GM23338 (cell line): ENCODE results near the gene NRCAM. TPM values are rescaled to one million over a fixed set of nuclear protein-coding genes. Genes with fewer than 3 reads are reported as not detected.

Experiments
- ATAC-seq: fragments of 200-7000 bp; cut with Tn5 transposase; 3 replicates; pipeline ENCODE4 v1.9.1; 2020
- DNase-seq: peaks from one replicate; pipeline ENCODE4 v3.0.0-alpha.2; 2015; ENCODE audit warnings: low spot score
- H2AFZ ChIP-seq: fragments of 200-600 bp; sonication (generic); 2 replicates; pipeline ENCODE4 v1.8.0; 2016; ENCODE audit warnings: antibody characterized with exemption, mild to moderate bottlenecking, moderate library complexity
- H3F3A ChIP-seq: fragments of 200-600 bp; sonication (generic); replicated peaks from 2 replicates; pipeline ENCODE4 v1.8.0; 2017; ENCODE audit warnings: antibody characterized with exemption, mixed run types, low read depth
- H3K27ac ChIP-seq: fragments of 200-600 bp; sonication (generic); 2 replicates; pipeline ENCODE4 v1.6.1; 2016; ENCODE audit warnings: low read depth
- H3K27me3 ChIP-seq: fragments of 200-600 bp; sonication (generic); 2 replicates; pipeline ENCODE4 v1.8.0; 2016; ENCODE audit warnings: mild to moderate bottlenecking, mixed run types, moderate library complexity; ENCODE audit not compliant: insufficient read depth
- H3K36me3 ChIP-seq: fragments of 200-600 bp; sonication (generic); 2 replicates; pipeline ENCODE4 v1.8.0; 2016; ENCODE audit warnings: mild to moderate bottlenecking; ENCODE audit not compliant: insufficient read depth
- H3K4me1 ChIP-seq: fragments of 200-600 bp; sonication (generic); 2 replicates; pipeline ENCODE4 v1.8.0; 2016; ENCODE audit warnings: mild to moderate bottlenecking, moderate library complexity; ENCODE audit not compliant: insufficient read depth
- H3K4me2 ChIP-seq: fragments of 200-600 bp; sonication (generic); 2 replicates; pipeline ENCODE4 v1.7.1; 2017; ENCODE audit warnings: mixed run types
- H3K4me3 ChIP-seq: fragments of 200-600 bp; sonication (generic); 2 replicates; pipeline ENCODE4 v1.6.1; 2016; ENCODE audit warnings: mixed run types
- H3K79me2 ChIP-seq: fragments of 200-600 bp; sonication (generic); replicated peaks from 2 replicates; pipeline ENCODE4 v1.8.0; 2017; ENCODE audit warnings: mild to moderate bottlenecking; ENCODE audit not compliant: insufficient read depth
- H3K9me2 ChIP-seq: fragments of 200-600 bp; sonication (generic); 2 replicates; pipeline ENCODE4 v1.8.0; 2017; ENCODE audit not compliant: insufficient read depth
- H4K20me1 ChIP-seq: fragments of 200-600 bp; sonication (generic); replicated peaks from 2 replicates; pipeline ENCODE4 v1.8.0; 2017; ENCODE audit warnings: mild to moderate bottlenecking; ENCODE audit not compliant: insufficient read depth
- H3K27ac Mint-ChIP-seq: 2 replicates; pipeline ENCODE4 v1.8.0; 2020; ENCODE audit warnings: inconsistent platforms, mild to moderate bottlenecking, moderate library complexity, mixed read lengths
- H3K27me3 Mint-ChIP-seq: 3 replicates; pipeline ENCODE4 v1.8.0; 2022; ENCODE audit warnings: low read depth, mild to moderate bottlenecking, moderate library complexity, mixed read lengths, inconsistent platforms; ENCODE audit not compliant: insufficient read depth, poor library complexity
- H3K36me3 Mint-ChIP-seq: 3 replicates; pipeline ENCODE4 v1.8.0; 2021; ENCODE audit warnings: low read depth, mild to moderate bottlenecking, inconsistent platforms, moderate library complexity, mixed read lengths
- H3K4me1 Mint-ChIP-seq: 3 replicates; pipeline ENCODE4 v1.8.0; 2020; ENCODE audit warnings: mild to moderate bottlenecking, inconsistent platforms, mixed read lengths
- H3K4me3 Mint-ChIP-seq: 3 replicates; pipeline ENCODE4 v1.8.0; 2021; ENCODE audit warnings: moderate library complexity, mild to moderate bottlenecking, inconsistent platforms, mixed read lengths
- H3K9me3 Mint-ChIP-seq: 3 replicates; pipeline ENCODE4 v1.8.0; 2020; ENCODE audit warnings: moderate library complexity, mild to moderate bottlenecking, inconsistent platforms, mixed read lengths
- CREB1 ChIP-seq: fragments of 250-450 bp; sonication (Bioruptor Pico); IDR thresholded peaks from 2 replicates; pipeline ENCODE4 v1.5.0; 2020; ENCODE audit warnings: low read depth, mild to moderate bottlenecking, moderate library complexity
- EZH2 ChIP-seq: fragments of 200-600 bp; sonication (generic); IDR thresholded peaks from one replicate; pipeline ENCODE4 v1.8.0; 2017; ENCODE audit warnings: antibody characterized with exemption, mild to moderate bottlenecking, low read depth; ENCODE audit not compliant: unreplicated experiment
- EZH2phosphoT487 ChIP-seq: fragments of 200-600 bp; sonication (generic); IDR thresholded peaks from one replicate; pipeline ENCODE4 v1.8.1; 2018; ENCODE audit warnings: antibody characterized with exemption; ENCODE audit not compliant: unreplicated experiment
- JUNB ChIP-seq: IDR thresholded peaks from one replicate; pipeline ENCODE4 v1.6.1; 2016; ENCODE audit warnings: antibody characterized with exemption; ENCODE audit not compliant: unreplicated experiment
- NANOG ChIP-seq: IDR thresholded peaks from 2 replicates; pipeline ENCODE4 v1.6.1; 2016; ENCODE audit warnings: antibody characterized with exemption, borderline replicate concordance
- POLR2AphosphoS5 ChIP-seq: IDR thresholded peaks from 2 replicates; pipeline ENCODE4 v1.6.1; 2016; ENCODE audit warnings: antibody characterized with exemption, low read depth
- REST ChIP-seq: IDR thresholded peaks from one replicate; pipeline ENCODE4 v1.6.1; 2018; ENCODE audit warnings: antibody characterized with exemption; ENCODE audit not compliant: unreplicated experiment
- STAT1 ChIP-seq: IDR thresholded peaks from one replicate; pipeline ENCODE4 v1.6.1; 2016; ENCODE audit warnings: antibody characterized with exemption; ENCODE audit not compliant: unreplicated experiment
- ZNF114 ChIP-seq: fragments of 250-450 bp; sonication (Bioruptor Pico); IDR thresholded peaks from 2 replicates; pipeline ENCODE4 v1.5.0; 2020; ENCODE audit warnings: mild to moderate bottlenecking, moderate library complexity
- ZNF331 ChIP-seq: fragments of 250-450 bp; sonication (Bioruptor Pico); IDR thresholded peaks from 2 replicates; pipeline ENCODE4 v1.5.0; 2020; ENCODE audit warnings: low read depth, mild to moderate bottlenecking, moderate library complexity
- ZNF462 ChIP-seq: fragments of 250-450 bp; sonication (Bioruptor Pico); IDR thresholded peaks from 2 replicates; pipeline ENCODE4 v1.5.0; 2020; ENCODE audit warnings: mild to moderate bottlenecking, moderate library complexity
- polyA plus RNA-seq: library from polyadenylated mRNA; unstranded; fragments of >200 nt; fragmentation: Nextera tagmentation; extraction: Ambion mirVana; gene quantifications from 2 replicates; pipeline ENCODE4 v1.2.1, GENCODE V29; 2016
- total RNA-seq: library from RNA; depleted of rRNA; stranded (reverse); fragments of >200 nt; shearing (Covaris generic); gene quantifications from 2 replicates; pipeline ENCODE4 v1.2.3, GENCODE V29; 2014
- TF ChIP-seq, protein P1 (sequence below): IDR thresholded peaks from 2 replicates; pipeline ENCODE4 v1.6.1; 2016; ENCODE audit warnings: antibody characterized with exemption
- TF ChIP-seq, protein P2 (sequence below), 2 experiments: fragments of 200-600 bp in 1 of 2; sonication (generic) in 1 of 2; conservative IDR thresholded peaks; 2 replicates each; pipeline versions ENCODE4 v1.5.1 to v1.6.1; 2016 to 2017; ENCODE audit warnings: antibody characterized with exemption in 2 of 2, low read depth in 2 of 2, mild to moderate bottlenecking in 2 of 2, moderate library complexity in 1 of 2

The NRCAM gene
- total and polyA plus RNA-seq, 2 experiments from 2014 or later = 2.5 to 6.8 TPM

DNA sequence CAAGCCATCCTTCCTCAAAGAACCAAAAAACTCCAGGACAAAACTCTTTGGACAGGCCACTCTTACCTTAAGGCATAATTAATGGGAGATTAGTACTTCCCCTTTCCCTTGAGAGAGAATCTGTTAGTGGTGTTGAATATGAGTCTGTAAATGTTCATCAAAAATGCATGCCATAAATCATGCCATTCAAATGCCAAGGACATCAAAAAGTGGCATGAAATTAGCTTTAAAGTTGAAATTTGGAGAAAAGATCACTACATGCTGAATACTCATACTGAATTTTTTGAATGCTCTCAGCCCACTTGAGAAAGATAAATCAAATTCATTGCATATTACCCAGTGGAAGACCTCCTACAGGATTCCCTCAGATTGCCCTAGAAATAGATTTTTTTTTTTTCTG is 6.7 kb downstream of the NRCAM start:
- no peak overlapping the region for H3K4me2 ChIP-seq
- Mint-ChIP-seq H3K4me3 (no peak overlapping the region), H3K27ac (no peak overlapping the region; the same call in 1 of the 2 replicates), H3K27me3 (peaks cover 8% of the 10 kb centered on the region), H3K36me3 (no peaks in the 10 kb centered on the region), H3K9me3 (no peaks in the 10 kb centered on the region), H3K4me1 (peaks cover 19% of the 10 kb centered on the region)
- H3K79me2 ChIP-seq = no peaks in the 10 kb centered on the region
- TF ChIP-seq ZNF331 (CRISPR knock-in tag) (no peak), EZH2phosphoT487 (no peak), CREB1 (no peak), EZH2 (no peak), REST (no peak), NANOG (no peak), JUNB (no peak), ZNF114 (CRISPR knock-in tag) (no peak), POLR2AphosphoS5 (no peak), ZNF462 (CRISPR knock-in tag) (no peak), STAT1 (no peak)
- TF ChIP-seq, protein P1, sequence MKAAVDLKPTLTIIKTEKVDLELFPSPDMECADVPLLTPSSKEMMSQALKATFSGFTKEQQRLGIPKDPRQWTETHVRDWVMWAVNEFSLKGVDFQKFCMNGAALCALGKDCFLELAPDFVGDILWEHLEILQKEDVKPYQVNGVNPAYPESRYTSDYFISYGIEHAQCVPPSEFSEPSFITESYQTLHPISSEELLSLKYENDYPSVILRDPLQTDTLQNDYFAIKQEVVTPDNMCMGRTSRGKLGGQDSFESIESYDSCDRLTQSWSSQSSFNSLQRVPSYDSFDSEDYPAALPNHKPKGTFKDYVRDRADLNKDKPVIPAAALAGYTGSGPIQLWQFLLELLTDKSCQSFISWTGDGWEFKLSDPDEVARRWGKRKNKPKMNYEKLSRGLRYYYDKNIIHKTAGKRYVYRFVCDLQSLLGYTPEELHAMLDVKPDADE = no peak
- TF ChIP-seq, protein P2, sequence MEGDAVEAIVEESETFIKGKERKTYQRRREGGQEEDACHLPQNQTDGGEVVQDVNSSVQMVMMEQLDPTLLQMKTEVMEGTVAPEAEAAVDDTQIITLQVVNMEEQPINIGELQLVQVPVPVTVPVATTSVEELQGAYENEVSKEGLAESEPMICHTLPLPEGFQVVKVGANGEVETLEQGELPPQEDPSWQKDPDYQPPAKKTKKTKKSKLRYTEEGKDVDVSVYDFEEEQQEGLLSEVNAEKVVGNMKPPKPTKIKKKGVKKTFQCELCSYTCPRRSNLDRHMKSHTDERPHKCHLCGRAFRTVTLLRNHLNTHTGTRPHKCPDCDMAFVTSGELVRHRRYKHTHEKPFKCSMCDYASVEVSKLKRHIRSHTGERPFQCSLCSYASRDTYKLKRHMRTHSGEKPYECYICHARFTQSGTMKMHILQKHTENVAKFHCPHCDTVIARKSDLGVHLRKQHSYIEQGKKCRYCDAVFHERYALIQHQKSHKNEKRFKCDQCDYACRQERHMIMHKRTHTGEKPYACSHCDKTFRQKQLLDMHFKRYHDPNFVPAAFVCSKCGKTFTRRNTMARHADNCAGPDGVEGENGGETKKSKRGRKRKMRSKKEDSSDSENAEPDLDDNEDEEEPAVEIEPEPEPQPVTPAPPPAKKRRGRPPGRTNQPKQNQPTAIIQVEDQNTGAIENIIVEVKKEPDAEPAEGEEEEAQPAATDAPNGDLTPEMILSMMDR (conservative IDR thresholded peaks at IDR 0.05; ENCODE audit: low read depth in 2 of 2) = no peak
- H3K27ac ChIP-seq = no peak overlapping the region
- H3K4me1 ChIP-seq = peaks cover 19% of the 10 kb centered on the region
- no peak overlapping the region for H3K4me3 ChIP-seq
- no peaks in the 10 kb centered on the region for H3K9me2 ChIP-seq
- no peaks in the 10 kb centered on the region for H3K36me3 ChIP-seq
- H3K27me3 ChIP-seq = peaks cover 17% of the 10 kb centered on the region
- H4K20me1 ChIP-seq = peaks cover 14% of the 10 kb centered on the region
- ATAC-seq = no peak
- DNase-seq = no peak
- no peaks in the 10 kb centered on the region for H3F3A ChIP-seq
- H2AFZ ChIP-seq = no peak overlapping the region
